Stimulated activated CD8-positive, alpha-beta memory T cell treated with anti-CD3 and anti-CD28 coated beads, Interleukin-7, amount 100 ng/mL, for 24 hours (primary cell): ENCODE results near the gene CPNE5.

Source experiments
- DNase-seq: peaks from one replicate; pipeline ENCODE4 v3.0.0-alpha.2; 2020; ENCODE audit warnings: low read depth

CPNE5 gene

DNA sequence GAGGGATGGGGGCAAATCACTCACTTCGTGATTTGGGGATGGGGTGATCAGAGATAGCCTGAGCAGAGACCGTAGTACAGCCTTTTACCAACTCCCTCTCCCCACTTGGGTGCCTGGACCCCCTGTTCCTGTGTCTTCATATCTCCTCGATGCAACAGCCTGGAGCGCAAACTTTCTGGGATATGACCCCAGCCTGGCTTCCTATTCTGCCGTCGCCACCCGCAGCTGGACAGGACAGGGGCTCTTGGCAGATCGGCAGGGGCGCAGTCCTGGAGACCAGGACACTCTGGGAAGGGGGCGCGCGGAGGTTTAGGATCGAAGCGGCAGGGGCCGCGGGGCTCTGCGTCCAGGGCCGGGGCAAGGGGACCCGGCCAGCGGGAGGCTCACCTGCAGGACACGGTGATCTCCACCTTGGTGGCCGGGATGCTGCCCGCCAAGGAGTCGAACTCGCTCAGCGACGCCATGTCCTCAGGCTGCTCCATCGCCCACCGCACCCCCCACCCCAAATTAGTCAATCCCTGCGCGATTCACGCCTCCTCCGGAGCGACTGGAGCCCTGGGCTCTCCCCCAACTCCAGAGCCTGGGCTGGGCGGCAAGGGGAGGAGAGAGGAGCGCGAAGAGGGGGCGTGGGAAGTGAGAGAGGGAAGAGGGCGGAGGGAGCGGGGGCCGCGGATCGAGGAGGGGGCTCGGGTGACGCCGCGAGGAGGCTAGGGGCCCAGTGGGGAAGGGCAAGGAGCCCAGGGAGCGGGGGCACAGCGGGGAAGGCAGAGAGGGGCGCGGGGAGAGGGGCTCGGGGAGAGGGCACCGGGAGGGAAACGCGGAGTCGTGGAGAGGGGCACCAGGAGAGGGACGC lies at the start of gene CPNE5:
Gene CPNE5, minus strand, starts transcription at position 549 of the 853 bp plus-strand sequence. Its CDS starts 67 bp downstream, at position 482.
- no peak for DNase-seq

DNA sequence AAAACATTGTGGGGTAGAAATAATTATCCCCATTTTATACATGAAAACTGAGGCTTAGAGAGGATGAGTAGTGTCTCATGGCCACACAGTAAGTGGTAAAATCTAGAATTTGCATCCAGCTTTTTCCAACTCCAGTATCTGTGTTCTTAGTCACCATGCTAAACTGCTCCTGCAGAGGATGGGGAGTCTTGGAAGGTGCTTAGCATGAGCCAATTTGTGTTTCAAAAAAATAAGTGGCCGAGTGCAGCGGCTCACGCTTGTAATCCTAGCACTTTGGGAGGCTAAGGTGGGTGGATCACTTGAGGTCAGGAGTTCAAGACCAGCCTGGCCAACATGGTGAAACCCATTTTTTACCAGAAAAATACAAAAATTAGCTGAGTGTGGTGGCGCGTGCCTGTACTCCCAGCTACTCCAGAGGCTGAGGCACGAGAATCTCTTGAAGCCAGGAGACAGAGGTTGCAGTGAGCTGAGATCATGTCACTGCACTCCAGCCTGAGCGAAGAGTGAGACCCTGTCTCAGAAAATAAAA lies 48.9 kb upstream of the CPNE5 start:
- no peak for DNase-seq

DNA sequence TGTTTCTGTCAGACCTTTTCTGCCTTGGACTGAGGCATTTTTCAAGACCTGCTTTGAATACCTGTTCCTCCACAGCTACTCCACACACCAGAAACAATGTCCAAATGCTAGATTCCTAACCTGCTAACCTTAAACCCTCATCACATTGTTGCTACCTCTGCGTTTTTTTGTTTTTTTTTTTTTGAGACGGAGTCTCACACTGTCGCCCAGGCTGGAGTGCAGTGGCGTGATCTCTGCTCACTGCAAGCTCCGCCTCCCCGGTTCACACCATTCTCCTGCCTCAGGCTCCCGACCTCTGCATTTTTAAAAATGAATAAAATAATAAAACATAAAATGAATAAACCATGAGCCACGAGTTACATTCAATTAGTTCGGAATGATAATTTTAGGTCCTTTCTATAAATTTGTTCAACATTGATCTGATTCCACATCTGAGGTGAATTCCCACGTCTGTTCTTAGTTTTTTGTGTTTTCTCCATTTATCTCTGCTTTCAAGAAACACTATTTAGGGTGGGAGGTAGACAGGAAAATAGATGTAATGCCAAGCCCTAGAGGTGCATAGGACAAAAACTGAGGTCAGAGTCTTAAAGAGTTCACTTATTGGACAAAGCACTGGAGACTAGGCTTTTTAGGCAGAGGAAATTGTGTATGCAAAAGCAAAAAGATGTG lies 47.8 kb upstream of the CPNE5 start:
- DNase-seq = no peak

DNA sequence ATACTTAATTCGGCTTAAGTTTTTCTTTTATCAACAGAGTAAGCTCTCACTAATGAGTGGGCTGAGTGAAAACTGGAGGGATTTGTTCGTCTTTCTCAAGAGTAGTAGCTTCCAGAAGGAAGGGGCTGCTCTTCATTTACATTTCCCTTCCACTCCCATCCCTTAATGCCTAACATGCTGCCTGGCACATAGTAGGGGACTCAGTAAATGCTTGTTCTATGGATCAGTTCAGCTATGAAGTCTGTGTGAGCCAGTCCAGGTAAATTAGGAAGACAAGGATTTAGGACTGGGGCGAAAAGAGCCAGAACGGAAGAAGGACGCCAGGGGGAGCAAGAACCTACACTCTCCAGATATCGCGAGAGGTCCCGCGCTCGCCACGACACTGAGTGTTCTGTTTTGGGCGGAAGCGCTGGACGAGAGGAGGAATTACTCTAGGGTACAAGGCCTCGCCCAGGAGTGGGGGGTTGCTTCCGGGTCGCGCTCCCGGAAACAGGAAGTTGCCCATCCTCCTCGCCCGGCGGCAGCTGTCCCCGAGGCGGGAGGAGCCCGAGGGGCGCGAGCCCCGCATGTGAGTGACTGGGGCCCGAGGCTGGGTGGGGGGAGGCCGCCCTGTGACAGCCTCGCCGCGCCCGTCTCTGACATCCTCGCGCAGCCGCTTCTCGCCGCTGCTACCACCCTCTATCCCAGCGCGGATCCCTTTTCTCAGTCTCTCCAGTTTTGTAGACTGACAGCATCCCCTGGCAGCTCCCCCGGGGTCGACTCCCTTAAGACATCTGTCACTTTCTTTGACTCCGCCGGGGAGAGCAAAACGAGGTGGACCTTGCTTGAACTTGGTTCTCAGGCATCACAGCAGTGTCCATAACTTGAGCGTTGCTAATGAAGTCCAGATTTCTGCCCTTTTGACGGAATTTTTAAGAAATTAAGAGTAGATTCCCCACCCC lies 46.5 kb upstream of the CPNE5 start, which contains the start of gene C6orf89:
Gene C6orf89, plus strand, starts transcription at position 492 of the 941 bp plus-strand sequence. CDS start 13,493 bp downstream, outside the sequence.
- DNase-seq = peak; percentile 94

DNA sequence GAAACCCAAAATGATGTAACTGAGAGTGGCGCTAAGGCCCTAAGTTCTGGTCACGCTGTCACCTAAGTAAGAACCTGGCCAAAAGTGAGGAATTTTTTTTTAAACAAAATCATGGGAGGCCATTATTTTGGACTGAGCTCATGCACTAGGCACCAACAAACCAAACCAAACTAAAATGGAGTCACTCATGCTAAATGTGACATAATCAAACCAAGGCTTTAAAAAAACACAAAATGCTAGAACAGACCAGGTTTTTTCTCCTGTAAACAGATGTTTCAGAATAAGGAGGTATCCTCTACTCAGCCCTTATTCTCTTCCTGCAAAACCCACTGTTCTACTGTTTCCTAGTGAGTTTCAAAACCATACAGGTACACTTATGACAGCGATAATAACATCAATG lies 45.4 kb upstream of the CPNE5 start:
- no peak for DNase-seq

DNA sequence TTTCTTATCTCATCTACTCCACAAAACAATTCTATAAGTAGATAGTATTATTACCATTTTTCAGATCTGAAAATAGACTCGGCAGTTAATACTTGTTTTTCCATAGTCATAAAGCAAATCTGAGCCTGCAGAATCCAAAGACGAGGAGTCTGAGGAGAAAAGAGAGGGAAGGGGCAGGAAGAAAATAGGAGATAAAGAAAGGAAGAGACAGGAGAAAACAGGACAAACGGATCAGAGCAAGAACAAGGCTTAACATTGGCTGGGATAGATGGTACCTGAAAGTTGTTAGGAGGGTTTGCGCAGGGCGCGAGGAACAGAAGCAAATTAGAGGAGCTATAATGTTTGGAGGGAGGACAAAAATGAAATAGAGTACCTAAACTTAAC lies 36.0 kb upstream of the CPNE5 start:
- DNase-seq = no peak

DNA sequence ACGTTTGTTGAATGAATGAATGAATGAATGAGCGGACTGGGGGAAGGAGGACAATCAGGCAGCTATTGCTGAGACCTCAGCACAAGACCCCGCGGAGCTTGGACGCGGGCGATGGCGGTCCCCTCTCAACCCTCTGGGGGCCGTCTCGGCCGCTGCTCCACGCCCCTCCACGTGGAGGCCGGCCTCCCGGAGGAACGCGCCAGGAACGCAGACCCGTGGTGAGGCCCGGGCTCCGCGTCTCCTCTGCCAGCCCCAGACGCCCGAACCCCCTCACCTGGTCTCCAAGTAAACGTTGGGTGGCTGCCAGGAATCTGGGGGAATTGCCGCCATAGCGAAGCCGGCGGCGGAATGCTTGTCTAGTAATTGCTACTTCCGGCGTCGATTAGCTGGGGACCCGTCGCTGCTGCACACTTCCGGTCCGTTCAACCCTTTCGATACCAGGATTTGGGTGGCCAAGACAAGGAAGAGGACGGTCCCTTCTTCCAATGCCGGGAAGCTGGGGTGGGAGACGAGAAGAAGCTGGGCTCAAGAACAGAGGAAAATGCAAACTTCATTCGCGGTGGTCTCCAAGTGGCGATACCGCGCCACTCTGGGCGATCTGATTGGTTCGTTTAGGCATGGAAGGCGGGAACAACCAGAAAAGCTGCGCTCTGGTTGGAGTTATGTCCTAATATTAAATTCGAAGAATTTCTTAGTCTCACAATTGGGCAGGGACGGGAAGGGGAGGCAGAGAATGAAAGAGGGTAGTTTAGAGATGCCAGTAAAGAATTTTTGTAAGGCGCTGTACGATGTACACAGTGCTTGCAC lies 35.4 kb upstream of the CPNE5 start, which contains the start of gene PPIL1:
Gene PPIL1, minus strand, starts transcription at position 361 of the 807 bp plus-strand sequence. Its CDS starts 31 bp downstream, at position 330.
- peak; percentile 59 for DNase-seq

DNA sequence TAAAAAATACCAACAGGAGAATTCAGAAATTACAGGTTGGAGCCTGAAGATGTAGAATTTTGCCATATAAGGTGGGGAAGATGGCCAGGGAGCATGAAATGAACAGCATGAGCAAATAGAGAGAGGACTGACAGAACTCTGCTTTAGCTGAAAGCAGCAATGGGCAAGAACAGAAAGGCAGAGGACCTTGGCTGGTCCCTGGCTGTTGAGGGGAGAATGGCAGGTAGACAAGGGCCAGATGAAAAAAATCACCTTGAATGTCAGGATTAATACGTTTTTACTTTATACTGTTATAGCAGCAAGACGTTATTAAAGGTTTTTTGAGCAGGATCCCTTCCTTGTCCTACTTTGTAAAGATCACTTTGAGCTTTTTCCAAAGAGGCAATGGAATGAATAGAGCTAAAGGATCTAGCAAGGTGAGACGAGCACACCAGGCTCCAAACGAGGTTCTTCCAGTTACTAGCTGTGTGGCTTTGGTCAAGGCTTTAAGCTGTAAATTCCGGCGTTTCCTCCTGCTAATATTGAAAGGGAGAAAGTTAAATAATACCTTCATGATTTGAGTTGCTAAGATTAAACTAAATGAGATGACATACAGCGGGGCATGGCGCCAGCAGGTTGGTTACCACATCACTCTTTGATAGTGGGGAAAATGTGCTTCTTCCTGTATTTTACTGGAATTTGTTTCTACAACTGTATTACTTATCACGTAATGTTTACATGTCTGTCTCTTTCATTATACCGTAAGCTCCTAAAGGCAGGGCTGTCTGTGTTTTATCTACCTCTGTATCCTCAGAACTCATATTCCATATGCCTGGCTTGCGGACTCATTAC lies 34.6 kb upstream of the CPNE5 start:
- DNase-seq = no peak

DNA sequence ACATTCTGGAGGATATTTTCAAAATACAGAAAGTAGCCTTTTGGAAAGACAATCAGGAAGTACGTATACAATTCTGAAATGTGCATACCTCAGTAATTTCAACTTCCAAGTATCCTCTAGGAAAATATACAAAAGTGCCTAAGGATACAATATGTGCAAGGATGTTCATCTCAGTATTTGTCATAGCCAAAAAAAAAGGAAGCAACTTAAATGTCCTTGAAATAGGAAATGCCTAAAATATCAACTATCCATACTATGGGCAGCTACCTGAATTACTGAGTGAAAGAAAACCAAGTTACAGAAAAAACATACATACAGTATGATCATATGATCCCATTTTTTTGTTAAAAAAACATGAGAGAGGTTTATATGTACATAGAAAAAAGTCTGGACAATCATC lies 33.9 kb upstream of the CPNE5 start:
- no peak for DNase-seq

DNA sequence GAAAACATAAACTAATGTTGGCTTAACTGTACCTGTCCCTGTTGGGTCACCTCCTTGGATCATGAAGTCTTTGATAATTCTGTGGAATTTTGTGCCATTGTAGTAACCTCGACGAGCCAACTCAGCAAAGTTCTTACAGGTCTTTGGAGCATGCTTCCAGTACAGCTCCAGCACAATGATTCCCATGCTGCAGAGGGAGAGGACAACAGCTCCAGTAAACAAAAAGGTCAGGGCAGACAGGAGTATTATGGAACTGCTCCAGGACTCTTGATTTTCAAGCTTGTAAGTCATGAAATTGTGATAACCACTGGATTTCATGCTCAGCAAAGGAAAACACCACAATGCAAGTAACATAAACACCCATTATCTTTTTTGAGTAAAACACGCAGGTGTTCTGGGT lies 32.4 kb upstream of the CPNE5 start:
- no peak for DNase-seq

DNA sequence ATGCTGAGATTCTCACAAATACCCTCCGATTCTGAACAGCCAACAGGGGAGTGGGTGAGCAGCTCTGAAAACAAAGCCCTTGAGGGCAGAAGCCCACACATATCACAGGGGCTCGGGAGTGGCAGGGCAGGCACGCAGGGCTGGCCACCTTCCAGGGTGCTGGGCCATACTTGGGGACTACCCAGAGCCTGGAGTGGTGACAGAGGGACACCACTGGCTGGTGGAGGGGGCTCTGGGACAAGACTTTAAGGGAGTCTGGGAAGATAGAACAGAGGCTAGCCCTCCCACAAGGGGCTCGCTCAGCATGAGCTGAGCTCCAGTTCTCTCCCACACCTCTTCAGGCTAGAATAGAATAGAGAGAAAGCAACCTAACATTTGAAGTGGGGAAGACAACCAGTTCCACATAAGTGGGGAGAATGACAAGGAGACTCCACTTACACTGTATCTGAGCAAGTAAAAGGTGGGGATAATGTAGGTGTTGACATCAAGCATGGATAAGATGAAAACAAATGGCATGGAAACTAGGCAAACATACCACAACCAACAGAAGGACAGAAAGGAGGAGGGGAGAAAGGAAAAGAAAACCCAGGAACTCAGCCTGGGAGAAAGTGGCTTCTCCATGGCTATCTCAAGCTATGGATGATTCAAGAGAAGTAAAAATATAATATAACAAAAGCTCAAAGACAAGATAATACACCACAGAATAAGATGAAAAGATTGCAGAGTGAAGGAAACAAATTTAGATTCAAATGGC lies 28.4 kb upstream of the CPNE5 start:
- no peak for DNase-seq

DNA sequence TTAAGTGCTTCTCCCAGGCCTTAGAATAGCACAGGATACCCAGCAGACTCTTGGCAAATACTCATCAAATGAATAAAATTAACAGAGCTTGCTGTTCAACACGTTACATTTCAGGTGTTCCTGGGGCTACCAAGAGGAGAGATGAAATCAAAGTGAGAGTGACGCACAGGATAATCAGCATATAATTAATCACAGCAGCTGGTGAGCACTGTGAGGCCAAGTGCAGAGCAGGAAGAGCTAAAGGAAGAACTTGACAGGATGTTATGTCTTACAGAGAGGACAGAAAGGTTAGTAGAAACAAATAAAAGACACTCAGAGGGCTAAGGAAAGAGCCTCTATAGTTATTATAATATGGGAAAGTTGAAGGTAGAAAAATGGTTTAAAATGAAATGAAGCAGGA lies 26.6 kb upstream of the CPNE5 start:
- no peak for DNase-seq

DNA sequence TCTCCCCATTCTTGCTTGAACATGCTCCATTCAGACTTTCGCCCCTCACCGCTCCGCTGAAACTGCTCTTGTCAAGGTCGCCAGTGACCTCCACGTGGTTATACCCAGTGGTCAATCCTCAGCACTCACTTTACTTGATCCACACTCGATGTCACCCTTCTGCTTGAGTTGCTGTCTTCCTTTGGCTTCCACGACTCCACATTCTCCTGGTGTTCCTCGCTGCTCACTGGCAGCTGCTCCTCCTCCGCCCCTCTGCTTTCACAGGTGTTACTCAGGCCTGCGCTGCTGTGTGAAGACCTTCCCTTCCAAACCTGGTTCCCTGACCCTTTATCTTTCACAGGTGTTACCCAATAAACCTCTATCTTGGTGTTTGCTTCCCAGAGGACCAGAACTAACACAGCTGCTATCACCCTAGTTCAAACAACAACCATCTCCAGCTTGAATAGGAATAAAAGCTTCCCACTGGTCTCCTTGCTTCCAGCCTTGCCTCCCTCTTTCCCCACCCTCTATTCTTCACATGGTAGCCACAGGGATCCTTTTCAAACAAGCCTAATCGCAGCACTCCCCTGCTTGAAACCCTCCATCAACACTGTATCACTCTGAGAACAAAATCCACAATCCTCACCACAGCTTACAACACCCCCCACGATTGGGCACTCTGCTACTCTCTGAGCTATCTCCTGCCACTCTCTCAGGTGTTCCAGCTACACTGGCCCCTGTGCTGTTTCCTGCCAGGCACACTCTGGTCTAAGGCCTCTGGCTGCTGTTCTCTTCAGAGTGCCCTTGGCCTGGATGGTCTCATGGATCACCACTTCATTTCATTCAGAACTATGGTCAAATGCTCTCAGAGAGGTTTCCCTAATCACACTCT lies 24.7 kb upstream of the CPNE5 start:
- no peak for DNase-seq

DNA sequence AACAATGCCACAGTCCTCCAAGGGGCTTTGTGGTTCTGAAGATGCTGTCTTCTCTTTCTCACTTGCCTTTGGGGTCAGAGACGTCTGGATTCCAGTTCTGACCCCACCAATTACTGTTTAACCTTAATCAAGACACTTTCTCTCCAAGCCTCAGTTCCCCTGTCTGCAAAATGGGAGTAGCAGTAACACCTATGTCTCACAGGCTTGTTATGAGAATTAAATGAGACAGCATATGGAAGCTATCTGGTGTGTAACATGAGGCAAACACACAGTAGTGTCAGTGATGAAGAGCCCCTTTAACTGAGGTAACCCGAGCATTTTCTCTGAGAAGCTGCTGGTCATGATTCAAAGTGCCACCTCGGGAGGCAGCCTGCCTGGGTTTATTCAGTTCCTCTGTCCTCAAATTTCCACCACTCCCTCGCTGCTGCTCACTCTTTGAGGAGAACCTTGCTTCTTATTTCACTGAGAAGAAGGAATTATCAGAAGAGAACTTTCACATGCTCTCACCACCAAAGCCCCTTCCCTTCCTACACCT lies 23.7 kb upstream of the CPNE5 start:
- DNase-seq = no peak

DNA sequence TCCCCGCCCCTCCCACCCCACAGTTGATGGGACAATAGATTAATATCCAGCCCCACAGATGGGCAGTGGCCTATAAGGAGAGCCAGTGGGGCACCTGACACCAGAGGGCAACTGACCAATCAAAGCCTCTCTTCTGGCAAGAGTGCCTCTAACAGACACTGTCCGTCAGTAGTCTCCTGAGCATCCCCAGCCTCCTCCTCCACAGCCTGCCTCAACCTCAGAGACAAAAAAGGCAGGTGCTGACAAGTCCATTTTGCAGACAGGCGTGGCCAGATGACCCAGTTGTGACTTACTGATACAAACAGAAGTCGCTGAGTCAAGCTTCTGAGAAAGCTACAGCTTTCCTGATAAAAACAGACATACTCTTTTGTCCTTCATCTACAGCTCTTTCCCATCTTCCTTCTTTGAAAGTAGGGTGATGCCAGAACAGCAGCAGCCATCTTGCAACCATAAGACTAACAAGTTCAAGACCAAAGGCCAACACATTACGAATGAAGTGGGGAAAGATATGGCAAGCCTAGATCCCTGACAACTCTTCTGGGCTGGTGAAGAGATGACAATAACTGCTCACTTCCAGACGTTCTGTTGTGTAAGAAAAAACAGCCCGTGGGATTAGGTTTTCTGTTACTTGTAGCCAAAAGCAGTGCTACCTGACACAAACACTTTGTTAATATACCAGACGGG lies 23.1 kb upstream of the CPNE5 start:
- DNase-seq = no peak

DNA sequence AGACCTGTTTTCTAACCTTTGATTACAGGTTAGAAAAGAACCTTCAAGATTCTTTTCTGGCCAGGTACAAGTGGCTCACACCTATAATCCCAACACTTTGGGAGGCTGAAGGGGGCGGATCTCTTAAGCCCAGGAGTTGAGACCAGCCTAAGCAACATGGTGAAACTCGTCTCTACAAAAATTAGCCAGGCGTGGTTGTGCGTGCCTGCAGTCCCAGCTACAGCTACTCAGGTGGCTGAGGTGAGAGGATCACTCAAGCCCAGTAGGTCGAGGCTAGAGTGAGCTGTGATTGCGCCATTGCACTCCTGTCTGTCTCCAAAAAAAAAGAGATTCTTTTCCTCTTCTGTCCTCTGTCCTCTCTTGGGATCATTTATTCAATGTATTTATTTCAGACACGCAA lies 20.9 kb upstream of the CPNE5 start:
- no peak for DNase-seq

DNA sequence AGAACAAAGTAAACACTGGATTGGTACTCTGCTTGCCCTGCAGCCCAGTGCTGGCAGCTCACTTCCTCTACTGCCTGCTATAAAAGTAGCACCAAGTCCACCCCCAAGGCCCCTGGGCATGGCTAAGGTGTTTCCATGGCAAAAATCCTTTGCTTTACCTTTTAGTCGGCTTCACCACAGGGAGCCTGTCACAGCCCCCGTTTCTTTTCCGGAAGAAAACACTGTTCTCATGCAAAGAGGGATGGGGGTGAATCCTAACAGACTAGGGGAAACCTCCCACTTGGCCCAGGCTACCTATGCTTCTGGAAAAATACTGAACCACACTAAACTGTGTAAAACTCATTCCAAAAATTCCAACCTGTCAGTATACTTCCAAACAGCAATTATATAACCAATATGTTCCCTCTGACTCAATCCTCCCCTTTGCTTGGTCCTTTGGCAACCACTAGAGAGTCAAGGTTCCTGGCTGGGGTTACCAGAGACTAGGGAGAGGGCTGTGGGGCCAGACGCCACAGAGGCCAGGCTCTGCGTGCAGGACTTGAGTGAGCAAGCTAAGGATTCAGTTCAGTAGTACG lies 19.2 kb upstream of the CPNE5 start:
- no peak for DNase-seq
